Dedifferentiated amniotic fluid mesenchymal stem cell (primary cell): Measurements from ENCODE around the gene HOXB2.

ENCODE experiments used
- DNase-seq: peaks from one replicate; pipeline ENCODE4 v3.0.0-alpha.2; 2016; ENCODE audit errors: extremely low spot score

Gene HOXB2

GRCh38 chr17:48578616-48579470 lies 33.9 kb upstream of the HOXB2 start:
- DNase-seq = no peak

- no peak for DNase-seq
These were observed 33.2 kb upstream of the HOXB2 start, which contains the start of gene HOXB4 for GRCh38 chr17:48577946-48578615. Gene HOXB4, minus strand, starts transcription at chr17:48578350. Its CDS starts 31 bp downstream, at chr17:48578319.

- DNase-seq = no peak
These were observed 32.5 kb upstream of the HOXB2 start for GRCh38 chr17:48577330-48577945.

GRCh38 chr17:48576479-48577309 lies 31.8 kb upstream of the HOXB2 start:
- DNase-seq = no peak

GRCh38 chr17:48575673-48576478 lies 31.0 kb upstream of the HOXB2 start:
- DNase-seq = no peak

GRCh38 chr17:48575066-48575582 lies 30.2 kb upstream of the HOXB2 start:
- DNase-seq = no peak

- DNase-seq = no peak
These were observed 29.7 kb upstream of the HOXB2 start for GRCh38 chr17:48574505-48575065.

GRCh38 chr17:48571826-48572417 lies 27.0 kb upstream of the HOXB2 start:
- no peak for DNase-seq

- no peak for DNase-seq
These were observed 26.3 kb upstream of the HOXB2 start for GRCh38 chr17:48571024-48571818.

- no peak for DNase-seq
These were observed 25.6 kb upstream of the HOXB2 start for GRCh38 chr17:48570325-48571023.

- no peak for DNase-seq
These were observed 24.9 kb upstream of the HOXB2 start for GRCh38 chr17:48569674-48570324.

- no peak for DNase-seq
These were observed 24.3 kb upstream of the HOXB2 start for GRCh38 chr17:48569240-48569582.

GRCh38 chr17:48568499-48569239 lies 23.8 kb upstream of the HOXB2 start:
- DNase-seq = no peak

- no peak for DNase-seq
These were observed 22.9 kb upstream of the HOXB2 start for GRCh38 chr17:48567646-48568354.

GRCh38 chr17:48567209-48567608 lies 22.3 kb upstream of the HOXB2 start:
- DNase-seq = no peak

- DNase-seq = no peak
These were observed 21.8 kb upstream of the HOXB2 start for GRCh38 chr17:48566717-48567116.
